ENCODE data around the gene MRPL3.

GRCh38 chr3:131480116-131480515 lies 22.7 kb downstream of the MRPL3 start:
- no peak for TF ChIP-seq ELF1 (IDR thresholded peaks at IDR 0.05)
- TF ChIP-seq, protein P1, sequence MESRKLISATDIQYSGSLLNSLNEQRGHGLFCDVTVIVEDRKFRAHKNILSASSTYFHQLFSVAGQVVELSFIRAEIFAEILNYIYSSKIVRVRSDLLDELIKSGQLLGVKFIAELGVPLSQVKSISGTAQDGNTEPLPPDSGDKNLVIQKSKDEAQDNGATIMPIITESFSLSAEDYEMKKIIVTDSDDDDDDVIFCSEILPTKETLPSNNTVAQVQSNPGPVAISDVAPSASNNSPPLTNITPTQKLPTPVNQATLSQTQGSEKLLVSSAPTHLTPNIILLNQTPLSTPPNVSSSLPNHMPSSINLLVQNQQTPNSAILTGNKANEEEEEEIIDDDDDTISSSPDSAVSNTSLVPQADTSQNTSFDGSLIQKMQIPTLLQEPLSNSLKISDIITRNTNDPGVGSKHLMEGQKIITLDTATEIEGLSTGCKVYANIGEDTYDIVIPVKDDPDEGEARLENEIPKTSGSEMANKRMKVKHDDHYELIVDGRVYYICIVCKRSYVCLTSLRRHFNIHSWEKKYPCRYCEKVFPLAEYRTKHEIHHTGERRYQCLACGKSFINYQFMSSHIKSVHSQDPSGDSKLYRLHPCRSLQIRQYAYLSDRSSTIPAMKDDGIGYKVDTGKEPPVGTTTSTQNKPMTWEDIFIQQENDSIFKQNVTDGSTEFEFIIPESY (IDR thresholded peaks at IDR 0.05; ENCODE audit: borderline replicate concordance, low read depth): no peak
